ENCODE results near the gene FAM240A. TPM values are rescaled to one million over a fixed set of nuclear protein-coding genes. Genes with fewer than 3 reads are reported as not detected.

Gene FAM240A
- polyA plus RNA-seq, 3 donors = 0.06 to 0.17 (median 0.14) TPM

DNA sequence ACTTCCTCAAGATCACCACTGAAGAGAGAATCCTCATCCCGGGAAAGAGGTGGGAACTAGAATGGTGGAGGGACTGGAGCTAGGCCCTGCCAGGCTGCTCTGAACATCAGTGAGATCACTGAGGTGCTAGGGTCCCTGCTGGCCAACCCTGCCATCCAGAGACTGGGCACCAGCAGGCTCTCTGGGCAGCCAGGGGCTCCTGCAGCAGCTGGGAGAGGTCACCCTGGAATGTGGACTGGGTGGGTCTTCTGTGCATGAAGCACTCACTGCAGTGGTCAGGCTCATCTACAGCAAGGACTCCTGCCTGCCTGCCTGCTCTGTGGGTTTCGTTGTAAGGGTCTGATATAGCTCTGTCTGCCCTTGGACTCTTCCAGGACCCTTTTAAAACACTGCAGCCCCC, 56.3 kb downstream of the FAM240A start:
- no peak for DNase-seq (ENCODE audit: extremely low read depth in 1 of 11, low read depth in 9 of 11, low spot score in 4 of 11)

DNA sequence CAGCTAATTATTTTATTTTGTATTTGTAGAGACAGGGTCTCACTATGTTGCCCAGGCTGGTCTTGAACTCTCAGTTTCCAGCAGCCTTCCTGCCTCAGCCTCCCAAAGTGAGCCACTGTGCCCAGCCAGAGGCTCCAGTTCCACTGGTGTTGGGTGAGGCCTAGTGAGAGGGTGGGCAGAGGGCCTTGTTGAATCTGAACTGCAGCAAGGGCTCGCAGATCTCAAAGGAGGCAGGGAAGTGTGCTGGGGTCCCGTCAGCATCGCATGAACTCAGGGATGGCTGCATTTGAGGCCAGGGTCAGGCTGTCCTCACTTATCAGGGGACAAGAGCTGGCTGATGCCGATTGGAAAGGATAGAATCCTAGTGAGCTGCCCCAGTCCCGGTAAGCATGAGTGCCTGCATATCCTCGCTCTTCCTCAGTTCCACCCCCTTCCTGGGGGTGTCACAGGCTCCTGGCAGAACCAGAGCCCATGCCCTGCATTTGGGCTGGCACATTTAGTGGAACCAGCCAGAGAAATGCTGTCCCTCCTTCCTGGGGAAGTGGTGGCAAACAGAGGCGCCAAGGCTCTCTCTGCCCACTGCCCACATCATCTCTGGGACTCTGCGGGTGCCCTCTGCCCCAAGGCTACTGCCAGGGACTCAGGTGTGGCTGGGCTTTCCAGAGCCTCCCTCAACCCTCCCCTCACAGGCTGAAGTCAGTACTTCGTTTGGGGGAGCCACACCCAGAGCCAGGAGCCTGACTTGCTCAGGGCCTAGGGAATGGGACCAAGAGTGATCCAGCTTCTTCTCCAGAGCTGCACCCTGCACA, 57.1 kb downstream of the FAM240A start:
- DNase-seq (ENCODE audit: extremely low read depth in 1 of 11, low read depth in 9 of 11, low spot score in 4 of 11) = no peak

DNA sequence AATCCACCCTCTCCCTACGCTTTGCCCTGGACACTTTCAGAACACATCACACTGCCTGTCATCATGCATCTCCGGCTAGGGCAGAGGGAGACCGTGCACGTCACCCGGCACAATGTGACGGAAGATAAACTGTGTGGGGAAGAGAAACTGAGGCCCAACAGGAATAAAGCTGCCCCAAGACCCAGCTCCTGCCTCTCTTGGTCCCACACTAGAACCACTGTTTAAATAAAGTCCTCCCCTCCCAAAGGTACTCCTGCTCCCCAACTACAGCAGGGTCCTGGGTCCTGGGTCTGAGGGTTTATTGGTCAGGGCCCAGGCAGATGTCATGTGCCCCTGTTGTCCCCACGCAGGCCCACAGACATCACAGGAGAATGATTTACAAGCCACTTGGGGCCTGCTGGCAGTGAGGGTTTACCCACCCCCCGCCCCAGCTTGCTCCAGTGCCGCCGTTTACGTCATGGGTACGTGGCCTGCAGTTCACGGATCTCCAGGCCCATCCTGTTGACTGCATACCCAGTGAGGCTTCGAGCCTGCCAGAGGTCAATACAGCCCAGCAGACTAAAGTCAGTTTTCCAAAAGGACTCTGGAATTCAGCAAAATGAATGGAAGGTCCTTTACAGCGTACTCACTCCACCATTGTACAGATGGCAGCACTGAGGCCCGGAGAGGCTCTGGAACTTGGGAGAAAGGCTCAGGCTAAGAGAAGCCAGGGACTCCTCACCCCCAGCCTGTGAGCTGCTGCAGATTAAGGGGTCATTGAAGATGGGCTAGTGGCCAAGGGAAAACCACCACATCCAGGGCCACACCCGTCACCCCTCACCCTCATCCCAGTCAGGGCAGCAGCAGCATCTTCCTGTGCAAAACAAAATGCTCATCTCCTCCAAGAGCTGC, 57.9 kb downstream of the FAM240A start:
- no peak for DNase-seq (ENCODE audit: extremely low read depth in 1 of 11, low read depth in 9 of 11, low spot score in 4 of 11)

DNA sequence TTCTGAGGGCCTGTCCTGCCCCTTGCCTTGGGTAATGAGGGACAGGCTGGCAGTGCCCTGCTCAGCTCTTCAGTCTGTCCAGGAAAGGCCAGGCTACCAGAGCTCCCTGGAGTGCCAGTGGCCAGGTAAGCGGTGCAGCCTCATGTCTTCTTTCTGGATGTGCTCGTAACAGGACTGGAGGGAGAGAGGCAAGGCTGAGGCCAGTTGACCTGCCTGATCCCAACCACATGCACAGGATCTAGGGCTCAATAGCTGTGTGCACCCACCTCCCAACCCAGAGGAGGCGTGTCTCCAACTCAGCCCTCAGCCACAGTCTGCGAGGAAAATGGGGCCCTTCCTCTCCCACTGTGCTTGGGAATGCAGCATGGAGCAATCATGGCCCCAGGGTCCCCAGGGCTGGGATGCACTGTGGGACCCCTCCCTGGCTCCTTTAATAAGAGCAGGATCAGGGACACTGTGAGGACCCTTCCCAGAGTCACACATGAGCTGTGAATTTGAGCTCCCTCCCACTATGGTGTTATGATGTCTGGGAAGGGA, 58.6 kb downstream of the FAM240A start:
- DNase-seq (ENCODE audit: extremely low read depth in 1 of 11, low read depth in 9 of 11, low spot score in 4 of 11) = no peak

DNA sequence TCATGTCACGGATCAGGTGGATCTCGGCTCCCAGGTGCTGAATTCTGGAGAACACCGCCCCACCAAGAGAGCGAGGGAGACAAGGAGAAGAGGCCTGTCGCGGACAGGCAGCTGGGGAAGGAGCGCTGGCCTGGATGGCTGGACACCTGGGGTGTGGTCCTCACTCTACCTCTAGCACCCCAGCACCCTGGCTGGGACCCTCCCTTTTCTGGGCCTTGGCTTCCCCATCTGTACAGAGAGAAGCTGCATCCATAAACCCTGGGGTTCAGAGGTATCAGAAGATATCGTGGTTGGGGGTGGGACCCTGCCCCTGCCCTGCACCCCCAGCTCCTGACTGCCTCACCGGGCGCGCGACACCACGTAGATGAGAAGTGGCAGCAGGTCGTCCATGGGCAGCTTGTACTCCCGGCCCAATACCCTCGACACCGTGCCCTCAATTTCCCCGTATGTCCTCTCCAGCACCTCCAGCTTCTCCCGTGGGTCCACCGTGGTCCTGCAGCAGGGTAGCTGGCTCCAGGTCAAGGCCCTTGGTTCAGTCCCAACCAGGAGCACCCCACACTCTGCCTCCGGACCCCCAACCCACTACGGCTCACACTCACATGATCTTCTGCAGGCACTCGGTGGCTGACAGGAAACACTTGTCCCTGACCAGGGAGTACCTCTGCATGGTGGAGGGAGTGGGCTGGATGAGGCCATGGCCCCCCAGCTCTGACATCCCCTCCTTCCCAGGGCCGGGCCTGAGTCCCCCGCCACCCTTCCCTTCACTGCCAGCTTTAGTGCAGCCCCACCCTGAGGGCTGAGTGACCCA, 59.4 kb downstream of the FAM240A start:
- no peak for DNase-seq (ENCODE audit: extremely low read depth in 1 of 11, low read depth in 9 of 11, low spot score in 4 of 11)

DNA sequence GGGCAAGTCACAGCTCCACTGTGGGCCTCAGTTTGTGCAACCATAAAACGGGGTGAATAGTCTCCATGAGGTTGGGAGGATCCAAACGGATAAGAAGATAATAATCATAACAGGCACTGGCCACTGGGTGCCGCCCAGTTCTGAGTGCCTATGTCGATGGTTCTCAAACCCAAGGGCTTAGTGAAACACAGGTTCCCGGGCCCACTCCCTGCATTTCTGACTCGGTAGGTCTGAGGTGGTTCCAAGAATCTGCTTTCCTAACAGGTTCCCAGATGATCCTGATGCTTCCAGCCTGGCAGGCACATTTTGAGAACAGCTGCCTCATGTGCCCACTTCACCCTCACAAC, 60.0 kb downstream of the FAM240A start:
- DNase-seq (ENCODE audit: extremely low read depth in 1 of 11, low read depth in 9 of 11, low spot score in 4 of 11) = no peak

DNA sequence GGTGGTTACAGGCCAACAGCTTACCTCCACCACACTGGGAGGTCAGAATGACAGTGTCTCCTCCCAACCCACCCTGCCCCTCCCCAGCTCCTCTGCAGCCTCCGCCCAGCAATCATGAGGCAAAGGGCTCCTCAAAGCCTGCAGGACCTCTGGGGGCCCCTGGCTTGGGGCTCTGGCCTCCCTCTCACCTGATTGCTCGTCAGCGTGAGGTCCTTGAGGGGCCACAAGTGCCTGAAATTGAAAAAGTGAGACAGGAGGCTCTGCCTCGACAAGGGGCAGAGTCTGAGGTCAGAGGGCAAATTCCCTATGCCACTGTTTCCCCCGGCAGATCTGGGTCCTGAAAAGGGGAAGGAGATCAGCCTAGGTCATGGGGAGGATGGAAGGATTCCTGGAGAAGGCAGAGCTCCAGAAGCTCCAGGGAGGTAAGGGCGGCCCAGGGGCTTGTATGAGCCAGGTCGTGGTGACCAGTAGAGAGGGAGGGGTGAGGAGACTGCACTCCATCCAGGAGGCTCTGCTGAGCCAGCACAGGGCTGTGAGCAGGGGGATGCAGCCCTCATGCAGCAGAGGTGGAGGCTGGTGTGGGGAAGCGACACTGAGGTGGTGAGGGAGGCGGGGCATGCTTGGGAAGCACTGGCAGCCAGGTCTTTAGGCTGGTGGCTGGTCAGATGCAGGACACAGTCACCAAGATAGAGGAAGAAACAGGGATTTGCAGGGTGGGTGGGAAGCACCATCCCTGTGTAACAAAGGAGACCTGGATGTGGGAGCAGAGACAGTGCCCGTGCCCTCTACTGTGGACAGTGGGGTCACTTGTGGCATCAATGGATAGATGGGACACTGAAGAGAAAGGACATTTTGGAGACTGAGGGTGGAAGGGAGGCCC, 61.1 kb downstream of the FAM240A start:
- DNase-seq (ENCODE audit: extremely low read depth in 1 of 11, low read depth in 9 of 11, low spot score in 4 of 11) = no peak

DNA sequence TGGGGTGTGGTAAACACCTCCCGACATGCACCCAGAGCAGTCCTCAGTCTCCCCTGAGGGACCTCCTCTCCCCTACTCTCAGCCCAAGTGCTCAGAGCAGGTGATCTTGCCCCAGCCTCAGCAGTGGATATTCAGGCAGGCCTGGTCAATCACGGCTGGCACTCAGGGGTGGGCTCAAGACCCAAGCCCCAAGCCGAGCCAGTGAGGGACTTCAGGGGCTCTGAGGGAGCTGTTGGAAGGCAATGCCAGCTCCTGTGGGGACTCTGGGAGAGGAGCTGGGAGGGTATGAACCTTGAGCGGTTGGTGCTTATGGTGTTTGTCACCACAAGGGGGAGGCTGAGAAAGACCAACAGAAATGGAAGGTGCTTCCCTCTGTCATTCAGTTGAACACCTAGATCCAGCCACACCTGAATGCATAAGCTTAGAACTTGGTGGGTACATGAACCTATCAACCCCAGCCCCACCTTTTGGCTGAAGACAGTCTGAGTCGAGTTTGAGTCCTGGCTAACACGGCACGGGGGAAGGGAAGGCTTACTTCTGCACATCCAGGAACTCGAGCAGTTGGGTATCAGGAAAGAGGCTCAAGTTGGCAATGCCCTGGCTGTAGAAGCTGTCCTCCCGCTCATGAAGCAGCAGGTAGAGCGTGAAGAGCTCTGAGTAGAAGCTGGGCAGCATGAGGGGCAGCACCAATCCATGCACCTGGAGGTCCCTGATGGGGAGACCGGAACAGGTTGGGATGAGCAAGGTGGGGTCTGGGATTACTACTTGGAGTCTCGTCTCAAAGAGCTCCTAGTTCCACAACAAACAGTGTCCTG, 61.9 kb downstream of the FAM240A start:
- DNase-seq (ENCODE audit: extremely low read depth in 1 of 11, low read depth in 9 of 11, low spot score in 4 of 11) = no peak

DNA sequence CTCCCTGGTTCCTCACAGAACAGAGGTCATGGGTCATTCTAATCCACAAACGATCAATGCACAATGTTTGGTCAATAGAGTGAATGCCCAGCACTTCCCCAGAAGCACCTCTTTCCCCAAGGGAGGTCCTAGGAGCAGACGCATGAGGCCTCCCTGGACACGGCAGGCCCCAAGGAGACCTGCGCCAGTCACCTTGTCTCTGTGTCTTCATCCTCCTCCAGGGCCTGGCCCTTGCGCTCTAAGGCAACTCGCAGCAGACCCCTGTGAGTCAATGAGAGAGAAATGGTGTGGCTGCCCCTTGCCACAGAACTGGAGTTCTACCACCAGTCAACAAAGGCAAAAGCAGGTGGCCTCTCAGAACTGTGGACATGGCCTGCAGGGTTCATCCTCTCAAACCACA, 63.1 kb downstream of the FAM240A start:
- DNase-seq (ENCODE audit: extremely low read depth in 1 of 11, low read depth in 9 of 11, low spot score in 4 of 11) = no peak

Other genes with a start within 250 kb of the FAM240A start
- under 1 TPM; 0.23 to 0.32 (median 0.32) TPM for gene CCR5, start 241.6 kb upstream of the FAM240A start, polyA plus RNA-seq (ENCODE audit: insufficient read length in 3 of 3)
- gene CCRL2, start 205.3 kb upstream of the FAM240A start, polyA plus RNA-seq (ENCODE audit: insufficient read length in 3 of 3) = 1 to 10 TPM in 2 of 3 donors, under 1 TPM in 1; 0.91 to 1.0 (median 1.0) TPM
- gene LTF, start 147.6 kb upstream of the FAM240A start, polyA plus RNA-seq (ENCODE audit: insufficient read length in 3 of 3) = 1 to 10 TPM; 2.9 to 3.4 (median 3.3) TPM
- not detected for gene RTP3, start 114.5 kb upstream of the FAM240A start, polyA plus RNA-seq (ENCODE audit: insufficient read length in 3 of 3)
- gene LRRC2, start 46.2 kb upstream of the FAM240A start, polyA plus RNA-seq (ENCODE audit: insufficient read length in 3 of 3) = 1 to 10 TPM; 1.7 to 2.4 (median 2.1) TPM
- gene ALS2CL, start 81.2 kb downstream of the FAM240A start, polyA plus RNA-seq (ENCODE audit: insufficient read length in 3 of 3) = 10 to 100 TPM; 11.9 to 22.4 (median 12.1) TPM
- 1 to 10 TPM in 1 of 3 donors, under 1 TPM in 2; 0.70 to 1.0 (median 0.84) TPM for gene TMIE, start 88.9 kb downstream of the FAM240A start, polyA plus RNA-seq (ENCODE audit: insufficient read length in 3 of 3)
- 1 to 10 TPM; 2.9 to 4.8 (median 3.2) TPM for gene PRSS50, start 105.3 kb downstream of the FAM240A start, polyA plus RNA-seq (ENCODE audit: insufficient read length in 3 of 3)

Measured in renal cortex interstitium (tissue), 11 donors.